RWPE1 (cell line): Measurements from ENCODE around the gene RAMP3.

Experiments
- CTCF ChIA-PET: fragments of 350-600 bp; sonication (Branson Sonifier 250); formaldehyde crosslinking; extraction: SDS; loops from one replicate; lab custom pipeline; 2021; lab: Yijun Ruan, JAX
- POLR2A ChIA-PET: fragments of 400-600 bp; formaldehyde crosslinking; extraction: SDS; loops from one replicate; lab custom pipeline; 2020; ENCODE audit warnings: antibody characterized with exemption; ENCODE audit not compliant: low non-redundant PET; lab: Yijun Ruan, JAX
- DNase-seq: peaks from one replicate; pipeline ENCODE4 v3.0.0; 2012; ENCODE audit warnings: low spot score
- H3K27ac ChIP-seq: fragments of 450-650 bp; 2 replicates; pipeline ENCODE4 v1.5.1; 2017
- CTCF ChIP-seq: fragments of 450-650 bp; conservative IDR thresholded peaks from 2 replicates; pipeline ENCODE4 v1.5.1; 2017; ENCODE audit warnings: low read depth, mild to moderate bottlenecking

The RAMP3 gene

GRCh38 chr7:45116048-45116447 lies 41.5 kb upstream of the RAMP3 start:
- CTCF ChIA-PET: no interaction called here

GRCh38 chr7:45117582-45117981 lies 40.0 kb upstream of the RAMP3 start:
- CTCF ChIA-PET: no interaction called here
- no peak for TF ChIP-seq CTCF
- H3K27ac ChIP-seq: no peak overlapping the region
- DNase-seq: no peak
- POLR2A ChIA-PET: no interaction called here

More at GRCh38 chr7:45116048-45116447, 41.5 kb upstream of the RAMP3 start:
- POLR2A ChIA-PET: no interaction called here
- no peak for TF ChIP-seq CTCF
- no peak for DNase-seq
- no peak overlapping the region for H3K27ac ChIP-seq

- DNase-seq: no peak
- ChIA-PET CTCF (interaction anchor here (0.6 kb wide), 1 partner anchor 33 kb away, joined by 3 read pairs; no protein-coding TSS in a partner anchor), POLR2A (no interaction called here)
- no peak overlapping the region for H3K27ac ChIP-seq
- no peak for TF ChIP-seq CTCF
Measured at GRCh38 chr7:45118292-45118691, 39.3 kb upstream of the RAMP3 start.

- CTCF ChIA-PET: interaction anchor here (0.6 kb wide), 1 partner anchor 32 kb away, joined by 3 read pairs; no protein-coding TSS in a partner anchor
- H3K27ac ChIP-seq: no peak overlapping the region
Measured at GRCh38 chr7:45118889-45119331, 38.7 kb upstream of the RAMP3 start.

GRCh38 chr7:45119550-45119949 lies 38.0 kb upstream of the RAMP3 start:
- no peak for TF ChIP-seq CTCF
- no peak for DNase-seq
- POLR2A ChIA-PET: no interaction called here
- no peak overlapping the region for H3K27ac ChIP-seq
- CTCF ChIA-PET: no interaction called here

More at GRCh38 chr7:45118889-45119331, 38.7 kb upstream of the RAMP3 start:
- TF ChIP-seq CTCF: no peak
- DNase-seq: no peak
- POLR2A ChIA-PET: no interaction called here

GRCh38 chr7:45122975-45123860 lies 34.4 kb upstream of the RAMP3 start:
- no peak for DNase-seq
- CTCF ChIA-PET: interaction anchor here (0.6 kb wide), 1 partner anchor 149 kb away, joined by 3 read pairs; no protein-coding TSS in a partner anchor
- TF ChIP-seq CTCF: no peak
- POLR2A ChIA-PET: no interaction called here
- H3K27ac ChIP-seq: no peak overlapping the region
